GM12878 (cell line): Measurements from ENCODE around the gene SLX4IP. TPM values are rescaled to one million over a fixed set of nuclear protein-coding genes. Genes with fewer than 3 reads are reported as not detected.

Experiments
- ATAC-seq: fragments of 200-7000 bp; cut with Tn5 transposase; 3 replicates; pipeline ENCODE4 v1.9.1; 2020; ENCODE audit warnings: mild to moderate bottlenecking, moderate library complexity
- BruUV-seq: library from RNA; stranded (reverse); fragments of 400-500 nt; replicated peaks from 2 replicates; lab custom pipeline; 2021; lab: Mats Ljungman, UMichigan
- CTCF ChIA-PET: fragments of 300-600 bp; sonication (Branson Sonifier 250); formaldehyde crosslinking; extraction: SDS; loops from one replicate; lab custom pipeline; 2021; ENCODE audit warnings: inconsistent platforms; lab: Yijun Ruan, JAX
- POLR2A ChIA-PET: fragments of 350-600 bp; formaldehyde crosslinking; extraction: SDS; loops from one replicate; lab custom pipeline; 2021; ENCODE audit warnings: inconsistent platforms; lab: Charles Lee
- RAD21 ChIA-PET: fragments of 300-600 bp; sonication (Branson Sonifier 250); formaldehyde crosslinking; loops from one replicate; lab custom pipeline; 2023; ENCODE audit warnings: antibody characterized with exemption; ENCODE audit not compliant: unreplicated experiment; lab: Charles Lee
- SMC1A ChIA-PET: fragments of 300-600 bp; sonication (Branson Sonifier 250); formaldehyde crosslinking; loops from one replicate; lab custom pipeline; 2023; ENCODE audit not compliant: unreplicated experiment, uncharacterized antibody; lab: Charles Lee
- DNase-seq: peaks from one replicate; pipeline ENCODE4 v3.0.0-alpha.2; 2011; ENCODE audit warnings: low read depth, low spot score
- FAIRE-seq: peaks from 3 replicates; lab custom pipeline; 2011; peaks lifted over from hg19 to GRCh38; lab: Jason Lieb, UNC
- H2AFZ ChIP-seq: 2 replicates; pipeline ENCODE4 v1.6.0; 2011; ENCODE audit warnings: low read depth, low read length, control low read depth; ENCODE audit not compliant: control insufficient read depth
- H3K27ac ChIP-seq: 2 replicates; pipeline ENCODE4 v1.5.1; 2011; ENCODE audit warnings: control low read depth; ENCODE audit not compliant: control insufficient read depth, insufficient read depth
- H3K27me3 ChIP-seq, 2 experiments: replicated peaks in 1 of 2; 2 replicates each; pipeline versions ENCODE4 v1.6.0 to v1.6.1; 2011; ENCODE audit warnings: low read length in 1 of 2; ENCODE audit not compliant: control insufficient read depth in 2 of 2, insufficient read depth in 2 of 2
- H3K36me3 ChIP-seq, 2 experiments: 2 replicates each; pipeline ENCODE4 v1.5.1; 2011; ENCODE audit warnings: low read length in 1 of 2; ENCODE audit not compliant: control insufficient read depth in 2 of 2, insufficient read depth in 2 of 2
- H3K4me1 ChIP-seq: 2 replicates; pipeline ENCODE4 v1.6.1; 2011; ENCODE audit warnings: mild to moderate bottlenecking, low read length, moderate library complexity, mixed read lengths; ENCODE audit not compliant: control insufficient read depth, insufficient read depth
- H3K4me2 ChIP-seq: 2 replicates; pipeline ENCODE4 v1.6.0; 2011; ENCODE audit warnings: control low read depth; ENCODE audit not compliant: control insufficient read depth, insufficient read depth
- H3K4me3 ChIP-seq: fragments of 200-600 bp; sonication (generic); 2 replicates; pipeline ENCODE4 v1.5.1; 2016
- H3K79me2 ChIP-seq: 2 replicates; pipeline ENCODE4 v1.6.0; 2011; ENCODE audit warnings: low read length; ENCODE audit not compliant: control insufficient read depth, insufficient read depth
- H3K9ac ChIP-seq: 2 replicates; pipeline ENCODE4 v1.8.0; 2011; ENCODE audit warnings: low read length, control low read depth, mixed read lengths; ENCODE audit not compliant: control insufficient read depth, insufficient read depth
- H3K9me3 ChIP-seq: replicated peaks from 3 replicates; pipeline ENCODE4 v1.5.1; 2011; ENCODE audit warnings: mild to moderate bottlenecking, low read length; ENCODE audit not compliant: control insufficient read depth, insufficient read depth
- H4K20me1 ChIP-seq: 2 replicates; pipeline ENCODE4 v1.6.0; 2011; ENCODE audit not compliant: control insufficient read depth, insufficient read depth
- HDGF ChIP-seq: fragments of 450-650 bp; IDR thresholded peaks from 2 replicates; pipeline ENCODE4 v1.6.1; 2016; ENCODE audit warnings: antibody characterized with exemption
- NR2C1 ChIP-seq: fragments of 450-650 bp; IDR thresholded peaks from 2 replicates; pipeline ENCODE4 v1.6.1; 2017; ENCODE audit warnings: antibody characterized with exemption, mild to moderate bottlenecking, moderate library complexity
- POLR2AphosphoS5 ChIP-seq: IDR thresholded peaks from 2 replicates; pipeline ENCODE4 v1.6.1; 2011; ENCODE audit warnings: mild to moderate bottlenecking, low read length, inconsistent platforms
- RB1 ChIP-seq: fragments of 450-650 bp; formaldehyde crosslinking; IDR thresholded peaks from 2 replicates; pipeline ENCODE4 v1.6.1; 2017; ENCODE audit warnings: mild to moderate bottlenecking, borderline replicate concordance
- WRNIP1 ChIP-seq: IDR thresholded peaks from 2 replicates; pipeline ENCODE4 v1.6.1; 2011; ENCODE audit warnings: low read depth, low read length, improper control_type of control experiment, borderline replicate concordance
- WGBS: methylation state at CpG from one replicate; pipeline ENCODE4 v1.1.6; 2016; ENCODE audit warnings: low lambda C conversion rate; ENCODE audit not compliant: insufficient replicate concordance, insufficient coverage; ENCODE audit errors: missing lambda C conversion rate; 5-methylcytosine and 5-hydroxymethylcytosine counted together
- in situ Hi-C: fragments of 300-500 bp; cut with MboI; formaldehyde crosslinking; loops from 9 replicates; pipeline ENCODE4 v1.14.3; 2018; ENCODE audit warnings: mixed read lengths
- intact Hi-C: fragments of 100-400 bp; cut with micrococcal nuclease; formaldehyde crosslinking; loops from one replicate; pipeline ENCODE4 v1.14.2; 2022; ENCODE audit not compliant: unreplicated experiment
- polyA plus RNA-seq, 11 experiments: library from polyadenylated mRNA; depleted of rRNA in 4 of 11; unstranded in 6 of 11; stranded (reverse) in 5 of 11; fragments of >200 nt; fragmentation: Nextera tagmentation in 4 of 11; fragmentation: Illumina TruSeq in 1 of 11; extraction: Ambion mirVana in 4 of 11; extraction: Trizol in 1 of 11; gene quantifications; 1 replicate in 1 of 11; 2 replicates in 10 of 11; pipeline versions ENCODE4 v1.2.1 to v1.2.3, GENCODE V29; 2011 to 2016; ENCODE audit warnings: inconsistent platforms in 2 of 11, missing spikeins in 2 of 11, low read depth in 1 of 11
- total RNA-seq, 4 experiments: library from RNA; depleted of rRNA in 3 of 4; stranded (reverse); fragments of >200 nt in 3 of 4; fragmentation: Illumina TruSeq in 1 of 4; extraction: Trizol in 1 of 4; gene quantifications; 2 replicates each; pipeline versions ENCODE4 v1.2.1 to v1.2.3, GENCODE V29; 2013 to 2021
- TF ChIP-seq, protein P1 (sequence below): fragments of 450-650 bp; IDR thresholded peaks from 2 replicates; pipeline ENCODE4 v1.6.1; 2017; ENCODE audit warnings: mild to moderate bottlenecking, low read depth, inconsistent platforms; ENCODE audit not compliant: poor library complexity, severe bottlenecking
- TF ChIP-seq, protein P2 (sequence below): IDR thresholded peaks from 2 replicates; pipeline ENCODE4 v1.6.1; 2012; ENCODE audit warnings: mild to moderate bottlenecking, low read depth, low read length
- TF ChIP-seq, protein P3 (sequence below): fragments of 450-650 bp; IDR thresholded peaks from 2 replicates; pipeline ENCODE4 v1.6.1; 2017; ENCODE audit warnings: mild to moderate bottlenecking, moderate library complexity

SLX4IP gene
- total and polyA plus RNA-seq, 10 of the 15 experiments (the other 5 are each of a cell fraction or from before 2014, with no cell fraction given), result 2.2 to 11.0 (median 6.3) TPM

DNA sequence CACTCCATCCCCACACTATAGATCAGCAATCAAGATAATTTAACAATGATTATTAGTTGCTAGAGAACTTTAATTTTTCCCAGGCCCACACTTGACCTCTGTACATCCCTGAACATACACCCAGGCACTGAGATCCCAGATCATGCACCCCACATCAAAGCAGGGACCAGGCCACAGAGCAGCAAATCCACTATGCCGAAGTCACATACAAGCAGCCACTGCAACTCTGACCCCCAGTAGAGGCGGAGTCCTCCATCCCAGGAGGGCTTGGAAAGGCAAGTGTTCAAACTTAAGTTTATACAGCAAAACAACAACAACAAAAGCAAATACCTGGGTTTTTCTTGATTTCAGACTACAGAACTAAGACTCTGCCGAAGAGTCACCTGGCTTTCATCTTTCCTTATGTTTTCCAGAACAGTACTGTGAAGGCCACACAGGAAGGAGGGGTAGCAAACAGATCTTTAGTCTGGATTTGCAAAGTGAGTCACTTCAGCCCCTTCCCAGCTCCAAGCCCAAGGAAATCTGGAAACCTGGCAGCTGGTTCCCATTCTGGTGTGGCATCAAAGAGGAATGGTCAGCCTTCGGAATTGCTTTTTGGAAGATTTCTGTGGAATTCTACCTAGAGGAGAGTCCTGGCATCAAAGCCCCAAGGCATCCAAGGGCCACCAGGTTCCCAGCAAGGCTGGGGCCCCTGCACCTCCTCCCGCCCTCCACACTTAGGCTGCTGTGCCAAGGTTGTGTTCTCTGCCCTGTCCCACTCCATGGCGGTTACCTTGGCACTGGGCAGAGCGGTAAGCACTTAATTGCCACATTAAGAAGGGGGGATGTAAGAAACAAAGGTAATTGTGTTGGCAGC lies 231.3 kb downstream of the SLX4IP start (continued):
- TF ChIP-seq, protein P1, sequence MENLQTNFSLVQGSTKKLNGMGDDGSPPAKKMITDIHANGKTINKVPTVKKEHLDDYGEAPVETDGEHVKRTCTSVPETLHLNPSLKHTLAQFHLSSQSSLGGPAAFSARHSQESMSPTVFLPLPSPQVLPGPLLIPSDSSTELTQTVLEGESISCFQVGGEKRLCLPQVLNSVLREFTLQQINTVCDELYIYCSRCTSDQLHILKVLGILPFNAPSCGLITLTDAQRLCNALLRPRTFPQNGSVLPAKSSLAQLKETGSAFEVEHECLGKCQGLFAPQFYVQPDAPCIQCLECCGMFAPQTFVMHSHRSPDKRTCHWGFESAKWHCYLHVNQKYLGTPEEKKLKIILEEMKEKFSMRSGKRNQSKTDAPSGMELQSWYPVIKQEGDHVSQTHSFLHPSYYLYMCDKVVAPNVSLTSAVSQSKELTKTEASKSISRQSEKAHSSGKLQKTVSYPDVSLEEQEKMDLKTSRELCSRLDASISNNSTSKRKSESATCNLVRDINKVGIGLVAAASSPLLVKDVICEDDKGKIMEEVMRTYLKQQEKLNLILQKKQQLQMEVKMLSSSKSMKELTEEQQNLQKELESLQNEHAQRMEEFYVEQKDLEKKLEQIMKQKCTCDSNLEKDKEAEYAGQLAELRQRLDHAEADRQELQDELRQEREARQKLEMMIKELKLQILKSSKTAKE, result no peak
- TF ChIP-seq HDGF, result no peak
- no peak for TF ChIP-seq POLR2AphosphoS5

DNA sequence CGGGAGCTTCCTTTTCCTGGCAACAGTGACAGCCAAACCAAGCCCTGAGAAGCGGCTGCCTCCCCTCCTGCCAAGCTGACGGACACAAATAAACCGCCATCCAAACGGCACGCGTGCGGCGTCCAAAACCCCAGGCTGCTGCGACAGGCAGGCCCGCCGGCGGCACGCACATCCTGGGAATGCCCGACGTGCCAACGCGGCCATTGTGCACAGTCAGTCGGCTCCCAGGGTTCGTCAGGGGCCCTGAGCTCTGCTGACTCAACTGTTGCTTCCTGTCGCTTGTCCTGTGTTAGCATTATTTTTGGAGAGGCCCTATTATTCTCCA lies 231.9 kb downstream of the SLX4IP start:
- in situ Hi-C loops, result no loop called here
- Histone ChIP-seq H3K27me3 (no peaks in the 10 kb centered on the region), H3K9ac (no peak overlapping the region), H4K20me1 (no peaks in the 10 kb centered on the region; the same call in 1 of the 2 replicates), H3K4me3 (no peak overlapping the region), H3K36me3 (no peaks in the 10 kb centered on the region; a peak in 3 of 4 replicates), H3K4me2 (no peak overlapping the region), H3K27ac (no peak overlapping the region), H3K9me3 (no peaks in the 10 kb centered on the region), H2AFZ (no peak overlapping the region)
- SMC1A ChIA-PET, result interaction anchor here (0.9 kb wide), 1 partner anchor 11 kb away, joined by 3 read pairs; no protein-coding TSS in a partner anchor
- no TSS peak for BruUV-seq
- no peak for DNase-seq
- POLR2A ChIA-PET, result no interaction called here
- ATAC-seq, result no peak
- TF ChIP-seq NR2C1, result no peak
- TF ChIP-seq, protein P2, sequence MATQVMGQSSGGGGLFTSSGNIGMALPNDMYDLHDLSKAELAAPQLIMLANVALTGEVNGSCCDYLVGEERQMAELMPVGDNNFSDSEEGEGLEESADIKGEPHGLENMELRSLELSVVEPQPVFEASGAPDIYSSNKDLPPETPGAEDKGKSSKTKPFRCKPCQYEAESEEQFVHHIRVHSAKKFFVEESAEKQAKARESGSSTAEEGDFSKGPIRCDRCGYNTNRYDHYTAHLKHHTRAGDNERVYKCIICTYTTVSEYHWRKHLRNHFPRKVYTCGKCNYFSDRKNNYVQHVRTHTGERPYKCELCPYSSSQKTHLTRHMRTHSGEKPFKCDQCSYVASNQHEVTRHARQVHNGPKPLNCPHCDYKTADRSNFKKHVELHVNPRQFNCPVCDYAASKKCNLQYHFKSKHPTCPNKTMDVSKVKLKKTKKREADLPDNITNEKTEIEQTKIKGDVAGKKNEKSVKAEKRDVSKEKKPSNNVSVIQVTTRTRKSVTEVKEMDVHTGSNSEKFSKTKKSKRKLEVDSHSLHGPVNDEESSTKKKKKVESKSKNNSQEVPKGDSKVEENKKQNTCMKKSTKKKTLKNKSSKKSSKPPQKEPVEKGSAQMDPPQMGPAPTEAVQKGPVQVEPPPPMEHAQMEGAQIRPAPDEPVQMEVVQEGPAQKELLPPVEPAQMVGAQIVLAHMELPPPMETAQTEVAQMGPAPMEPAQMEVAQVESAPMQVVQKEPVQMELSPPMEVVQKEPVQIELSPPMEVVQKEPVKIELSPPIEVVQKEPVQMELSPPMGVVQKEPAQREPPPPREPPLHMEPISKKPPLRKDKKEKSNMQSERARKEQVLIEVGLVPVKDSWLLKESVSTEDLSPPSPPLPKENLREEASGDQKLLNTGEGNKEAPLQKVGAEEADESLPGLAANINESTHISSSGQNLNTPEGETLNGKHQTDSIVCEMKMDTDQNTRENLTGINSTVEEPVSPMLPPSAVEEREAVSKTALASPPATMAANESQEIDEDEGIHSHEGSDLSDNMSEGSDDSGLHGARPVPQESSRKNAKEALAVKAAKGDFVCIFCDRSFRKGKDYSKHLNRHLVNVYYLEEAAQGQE, result no peak
- no peak for TF ChIP-seq RB1
- no peak for TF ChIP-seq WRNIP1
- TF ChIP-seq, protein P3, sequence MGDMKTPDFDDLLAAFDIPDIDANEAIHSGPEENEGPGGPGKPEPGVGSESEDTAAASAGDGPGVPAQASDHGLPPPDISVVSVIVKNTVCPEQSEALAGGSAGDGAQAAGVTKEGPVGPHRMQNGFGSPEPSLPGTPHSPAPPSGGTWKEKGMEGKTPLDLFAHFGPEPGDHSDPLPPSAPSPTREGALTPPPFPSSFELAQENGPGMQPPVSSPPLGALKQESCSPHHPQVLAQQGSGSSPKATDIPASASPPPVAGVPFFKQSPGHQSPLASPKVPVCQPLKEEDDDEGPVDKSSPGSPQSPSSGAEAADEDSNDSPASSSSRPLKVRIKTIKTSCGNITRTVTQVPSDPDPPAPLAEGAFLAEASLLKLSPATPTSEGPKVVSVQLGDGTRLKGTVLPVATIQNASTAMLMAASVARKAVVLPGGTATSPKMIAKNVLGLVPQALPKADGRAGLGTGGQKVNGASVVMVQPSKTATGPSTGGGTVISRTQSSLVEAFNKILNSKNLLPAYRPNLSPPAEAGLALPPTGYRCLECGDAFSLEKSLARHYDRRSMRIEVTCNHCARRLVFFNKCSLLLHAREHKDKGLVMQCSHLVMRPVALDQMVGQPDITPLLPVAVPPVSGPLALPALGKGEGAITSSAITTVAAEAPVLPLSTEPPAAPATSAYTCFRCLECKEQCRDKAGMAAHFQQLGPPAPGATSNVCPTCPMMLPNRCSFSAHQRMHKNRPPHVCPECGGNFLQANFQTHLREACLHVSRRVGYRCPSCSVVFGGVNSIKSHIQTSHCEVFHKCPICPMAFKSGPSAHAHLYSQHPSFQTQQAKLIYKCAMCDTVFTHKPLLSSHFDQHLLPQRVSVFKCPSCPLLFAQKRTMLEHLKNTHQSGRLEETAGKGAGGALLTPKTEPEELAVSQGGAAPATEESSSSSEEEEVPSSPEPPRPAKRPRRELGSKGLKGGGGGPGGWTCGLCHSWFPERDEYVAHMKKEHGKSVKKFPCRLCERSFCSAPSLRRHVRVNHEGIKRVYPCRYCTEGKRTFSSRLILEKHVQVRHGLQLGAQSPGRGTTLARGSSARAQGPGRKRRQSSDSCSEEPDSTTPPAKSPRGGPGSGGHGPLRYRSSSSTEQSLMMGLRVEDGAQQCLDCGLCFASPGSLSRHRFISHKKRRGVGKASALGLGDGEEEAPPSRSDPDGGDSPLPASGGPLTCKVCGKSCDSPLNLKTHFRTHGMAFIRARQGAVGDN, result no peak
- TF ChIP-seq, all 136 proteins: peak for 0
- WGBS, result 83% methylated on average over 15 of the region's 21 CpGs
- H3K79me2 ChIP-seq, result peaks cover 8% of the 10 kb centered on the region
- ChIA-PET RAD21 (no interaction called here), CTCF (no interaction called here)
- peaks cover 23% of the 10 kb centered on the region for H3K4me1 ChIP-seq
- no peak for FAIRE-seq
- intact Hi-C loops, result no loop called here
